Left renal pelvis (tissue), 4 donors: ENCODE measurements around the gene LRRC4B. TPM values are rescaled to one million over a fixed set of nuclear protein-coding genes. Genes with fewer than 3 reads are reported as not detected.
"Not testable (repeated sequence)": the region's sequence is repeated elsewhere in the genome, so short reads cannot be mapped to it uniquely, and the experiment has no call there.

Source experiments
- DNase-seq, 4 donors: peaks; one replicate each; pipeline ENCODE4 v3.0.0-alpha.2; 2013; ENCODE audit warnings: low read depth in 4 of 4, low spot score in 3 of 4
- polyA plus RNA-seq, 4 donors: library from polyadenylated mRNA; unstranded; fragments of 120-200 nt; gene quantifications; one replicate each; pipeline ENCODE4 v1.2.1, GENCODE V29; 2013; ENCODE audit not compliant: insufficient read length in 4 of 4

Gene LRRC4B
- polyA plus RNA-seq, 4 donors: 15.7 to 26.8 (median 20.1) TPM

DNA sequence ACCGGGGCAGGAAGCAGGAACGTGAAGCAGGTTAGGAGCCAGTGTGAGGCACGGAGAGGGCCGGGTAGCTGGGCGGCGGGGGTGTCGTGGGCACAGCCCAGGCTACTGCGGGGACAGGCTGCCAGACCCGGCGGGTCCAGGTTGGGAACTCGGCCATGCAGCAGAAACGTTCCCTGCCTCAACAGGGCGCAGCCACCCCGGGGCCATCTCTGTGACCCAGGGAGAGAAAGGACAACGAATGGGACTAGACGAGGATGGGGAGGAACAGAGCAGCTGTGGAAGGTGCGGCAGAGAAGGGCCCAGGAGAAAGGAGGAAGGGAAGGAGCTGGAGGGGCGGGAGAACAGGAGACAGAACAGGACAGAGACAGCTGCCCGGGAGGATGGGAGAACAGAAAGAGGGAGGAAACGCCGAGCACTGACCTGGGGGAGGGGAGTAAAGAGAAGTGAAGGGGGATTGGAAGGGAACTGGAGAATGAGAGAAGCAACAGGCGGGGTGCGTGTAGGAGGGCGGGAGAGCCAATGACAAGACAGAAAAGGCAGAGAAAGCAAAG is 78.7 kb downstream of the LRRC4B start:
- DNase-seq: no peak

DNA sequence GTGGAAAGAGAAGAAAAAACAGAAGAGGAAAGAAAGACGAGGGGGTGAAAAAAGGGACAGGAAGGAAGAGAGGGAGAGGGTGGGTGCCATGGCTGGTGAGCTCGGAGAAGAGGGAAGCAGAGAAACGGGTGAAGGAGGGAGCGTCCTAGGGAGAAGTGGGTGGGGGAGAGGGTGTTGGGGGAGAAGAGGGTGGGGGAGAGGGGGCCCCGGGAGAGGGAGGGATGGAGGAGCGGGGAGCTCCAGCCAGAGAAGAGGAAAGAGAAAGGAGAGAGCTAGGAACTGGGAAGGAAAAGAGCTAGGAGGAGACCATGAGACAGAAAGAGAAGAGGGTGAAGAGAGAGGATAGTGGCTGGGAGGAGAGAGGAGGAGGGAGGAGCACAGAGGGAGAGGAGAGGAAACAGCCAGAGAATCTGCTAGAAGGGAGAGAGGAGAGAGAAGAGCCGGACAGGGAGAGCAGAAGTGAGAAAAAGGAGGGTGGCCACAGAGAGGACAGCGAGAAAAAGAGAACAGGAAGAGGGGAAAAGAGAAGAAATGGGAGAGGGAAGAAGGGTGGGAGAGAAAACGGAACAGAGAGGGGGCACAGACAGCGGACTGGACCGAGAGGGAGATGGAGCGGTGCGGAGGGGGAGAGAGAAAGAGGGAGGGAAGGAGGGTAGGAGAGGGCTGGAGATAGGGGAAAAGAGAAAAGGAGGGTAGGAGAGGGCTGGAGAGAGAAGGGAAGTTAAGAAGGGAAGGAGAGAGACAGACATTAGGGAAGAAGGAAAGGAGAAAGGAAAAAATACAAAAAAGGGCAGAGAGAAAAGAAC is 79.6 kb downstream of the LRRC4B start:
- no peak for DNase-seq

DNA sequence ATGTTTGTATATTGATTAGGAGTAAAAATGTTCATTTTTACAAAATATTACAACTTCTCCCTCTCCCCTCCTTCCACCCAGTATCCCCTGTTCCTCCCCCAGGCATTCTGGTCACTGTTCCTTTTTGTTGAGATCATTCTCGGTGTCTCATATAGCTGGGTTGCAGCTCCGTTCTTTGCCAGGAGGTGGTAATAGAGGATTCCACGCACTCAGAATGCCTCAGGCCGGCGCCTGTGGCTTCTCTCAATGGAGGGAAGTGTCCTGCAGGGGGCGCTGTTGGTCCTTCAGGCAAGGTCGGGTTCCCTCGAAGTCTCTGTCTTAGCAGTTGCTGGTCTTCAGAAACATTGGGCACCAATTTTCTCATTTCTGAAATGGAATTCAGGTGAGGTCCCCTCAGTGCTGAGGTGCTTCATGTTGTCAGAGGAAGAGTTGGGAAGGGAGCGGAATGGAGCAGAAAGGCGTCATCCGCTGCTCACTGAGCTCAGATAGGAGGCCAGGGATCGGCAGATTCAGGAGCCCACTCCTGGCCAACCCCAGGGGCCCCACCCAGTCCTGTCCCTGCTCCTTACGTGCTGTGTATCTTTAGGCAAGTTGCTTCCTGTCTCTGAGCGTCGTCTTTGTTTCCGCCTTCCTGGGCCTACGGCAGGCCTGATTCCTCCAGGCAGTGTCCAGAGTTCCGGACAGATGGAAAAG is 81.3 kb downstream of the LRRC4B start:
- DNase-seq: no peak

DNA sequence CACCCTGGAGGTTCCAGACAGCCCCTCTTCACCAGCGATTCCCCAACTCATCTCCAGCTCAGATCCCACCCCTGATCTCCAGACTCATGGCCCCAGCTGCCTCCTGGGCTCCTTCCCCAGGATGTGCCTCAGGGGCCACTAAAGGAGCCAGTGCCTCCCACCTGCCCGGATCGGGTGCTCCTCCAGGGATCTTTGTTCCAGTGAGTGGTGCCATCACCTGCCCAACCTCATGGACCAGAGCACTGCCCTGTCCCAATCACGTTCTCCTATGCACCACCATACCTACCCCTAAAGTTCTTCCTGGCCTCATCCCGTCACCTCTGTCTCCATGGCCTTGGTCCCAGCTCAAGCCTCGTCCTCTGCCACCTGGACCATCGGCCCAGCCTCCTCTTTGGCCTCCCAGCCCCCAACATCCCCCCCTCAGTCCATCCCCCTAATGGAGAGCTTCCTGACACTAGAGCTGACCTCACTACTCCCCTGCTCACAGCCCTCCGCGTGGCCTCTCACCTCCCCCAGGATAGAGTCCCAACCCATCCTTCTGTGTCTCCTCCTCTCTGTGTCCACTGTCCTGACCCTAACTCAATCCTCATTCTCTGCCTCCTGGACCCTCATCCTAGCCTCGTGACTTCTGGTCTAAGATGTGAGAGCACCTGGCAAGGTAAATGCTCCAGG is 82.8 kb downstream of the LRRC4B start:
- no peak for DNase-seq

DNA sequence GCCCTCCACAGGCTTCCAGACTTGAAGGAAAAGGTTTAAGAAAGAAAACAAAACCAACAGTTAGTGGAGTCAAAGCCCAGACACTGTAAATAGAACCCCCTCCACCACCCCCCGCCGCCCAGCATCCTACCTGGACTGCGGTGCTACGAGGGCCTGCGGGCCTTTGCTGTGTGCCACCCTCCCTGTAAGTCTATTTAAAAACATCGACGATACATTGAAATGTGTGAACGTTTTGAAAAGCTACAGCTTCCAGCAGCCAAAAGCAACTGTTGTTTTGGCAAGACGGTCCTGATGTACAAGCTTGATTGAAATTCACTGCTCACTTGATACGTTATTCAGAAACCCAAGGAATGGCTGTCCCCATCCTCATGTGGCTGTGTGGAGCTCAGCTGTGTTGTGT is 85.3 kb downstream of the LRRC4B start:
- DNase-seq: no peak

DNA sequence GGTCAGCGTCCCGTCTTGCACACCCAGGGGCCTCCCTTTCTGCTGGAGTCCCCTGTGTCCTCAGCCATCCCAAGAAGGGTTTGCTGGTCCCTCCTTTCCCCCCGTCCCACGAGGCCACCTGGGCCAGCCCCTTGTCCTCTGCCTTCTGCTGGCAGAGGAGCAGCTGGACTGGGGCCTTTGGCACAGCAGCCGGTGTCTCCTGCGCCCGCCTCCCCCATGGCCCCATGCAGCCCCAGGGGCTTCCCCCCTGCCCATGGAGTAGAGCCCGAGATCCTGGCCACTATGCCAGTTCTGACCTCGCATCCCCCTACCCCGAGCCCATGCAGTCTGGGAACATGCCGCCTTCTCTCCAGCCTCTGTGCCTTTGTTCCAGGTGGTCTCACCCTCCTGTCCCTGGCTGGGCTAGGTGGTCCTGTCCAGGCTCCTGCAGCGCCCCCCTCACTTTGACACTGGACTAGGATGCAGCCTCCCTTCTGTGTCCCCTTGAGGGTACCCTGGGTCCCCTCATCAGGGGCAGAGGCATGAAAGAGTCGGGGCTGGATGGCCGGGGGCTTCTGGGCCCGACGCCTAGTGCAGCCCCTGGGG is 85.9 kb downstream of the LRRC4B start:
- DNase-seq: no peak

DNA sequence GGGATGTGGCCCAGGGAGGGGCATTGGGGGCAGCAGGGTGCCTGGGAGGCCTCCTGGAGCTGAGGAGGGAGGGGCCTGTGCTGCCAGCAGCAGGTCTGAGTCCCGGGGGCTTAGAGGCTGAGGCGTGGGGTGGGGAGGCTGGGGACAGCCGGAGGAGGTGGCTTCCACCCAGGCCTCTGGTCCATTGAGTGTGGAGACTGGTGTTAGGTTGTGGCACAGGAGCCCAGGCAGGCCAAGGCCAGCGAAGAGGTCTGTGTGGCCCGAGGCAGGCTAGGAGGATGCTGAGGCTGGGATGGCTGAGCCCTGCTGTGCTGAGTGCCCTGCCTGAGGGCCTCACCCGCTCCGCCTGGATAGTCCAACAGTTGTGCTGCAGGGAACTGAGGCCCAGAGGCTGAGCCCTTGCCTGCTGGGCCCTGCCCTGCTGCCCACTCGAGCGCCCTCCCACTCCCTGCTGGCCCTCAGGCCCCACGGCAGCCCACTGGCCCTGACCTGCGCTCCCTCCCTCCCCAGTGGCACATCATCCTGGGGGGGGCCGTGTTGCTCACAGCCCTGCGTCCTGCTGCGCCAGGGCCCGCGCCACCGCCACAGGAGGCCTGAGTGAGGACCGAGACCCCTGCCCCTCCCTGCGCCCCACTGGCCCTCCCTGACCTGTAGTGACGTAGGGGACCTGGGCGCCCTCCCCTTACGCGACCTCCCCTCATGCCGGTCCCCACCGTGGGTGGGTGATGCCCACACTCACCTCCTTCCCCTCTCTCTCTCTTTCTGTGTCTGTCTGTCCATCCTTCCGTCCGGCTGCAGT is 86.7 kb downstream of the LRRC4B start:
- no peak for DNase-seq

DNA sequence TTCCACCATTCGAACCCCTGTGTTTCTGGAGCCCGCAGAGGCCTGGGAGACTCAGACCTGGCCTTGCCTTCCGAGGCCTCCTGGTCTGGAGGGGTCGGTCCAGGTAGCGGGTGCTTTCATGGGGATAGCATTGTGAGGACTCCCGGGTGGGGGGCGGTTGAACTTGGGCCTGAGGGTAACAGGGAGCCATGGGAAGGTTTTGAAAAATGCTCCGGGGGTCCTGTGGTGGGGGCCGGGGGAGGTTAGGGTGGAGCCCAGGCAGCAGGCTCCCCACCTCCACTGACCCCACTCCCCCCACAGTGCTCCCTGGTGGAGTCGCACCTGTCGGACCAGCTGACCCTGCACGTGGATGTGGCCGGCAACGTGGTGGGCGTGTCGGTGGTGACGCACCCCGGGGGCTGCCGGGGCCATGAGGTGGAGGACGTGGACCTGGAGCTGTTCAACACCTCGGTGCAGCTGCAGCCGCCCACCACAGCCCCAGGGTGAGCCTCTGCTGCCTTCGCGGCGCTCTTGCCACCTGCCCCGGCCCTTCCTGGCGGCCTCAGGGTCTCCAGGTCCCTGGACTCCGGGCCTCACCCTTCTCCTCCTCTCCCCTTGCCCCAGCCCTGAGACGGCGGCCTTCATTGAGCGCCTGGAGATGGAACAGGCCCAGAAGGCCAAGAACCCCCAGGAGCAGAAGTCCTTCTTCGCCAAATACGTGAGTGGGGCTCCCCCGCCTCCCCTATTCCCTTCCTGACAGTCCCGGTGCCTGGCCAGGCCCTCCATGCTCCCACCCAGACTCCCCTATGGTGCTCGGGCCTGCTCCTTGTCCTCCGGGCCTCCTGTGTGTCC is 87.7 kb downstream of the LRRC4B start:
- DNase-seq: no peak

DNA sequence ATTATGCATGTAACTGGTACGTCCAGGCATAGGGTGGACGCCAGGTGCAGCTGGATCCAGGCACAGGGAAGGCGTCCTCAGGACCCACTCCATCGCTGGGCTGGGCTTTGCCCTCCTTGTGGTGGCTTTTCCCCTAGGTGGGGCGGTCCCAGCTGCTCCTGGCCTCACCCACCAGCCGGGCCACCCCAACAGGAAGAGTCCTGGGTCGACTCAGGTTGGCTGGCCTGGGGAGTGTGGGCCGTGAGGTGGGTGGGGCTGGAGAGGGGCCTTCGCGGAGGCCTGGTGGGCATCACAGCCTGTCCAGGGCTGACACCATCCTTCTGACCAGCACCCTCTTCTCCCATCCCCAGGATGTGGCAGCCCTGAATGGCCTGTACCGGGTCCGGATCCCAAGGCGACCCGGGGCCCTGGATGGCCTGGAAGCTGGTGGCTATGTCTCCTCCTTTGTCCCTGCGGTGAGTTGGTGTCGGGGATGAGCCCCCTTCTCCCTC is 88.4 kb downstream of the LRRC4B start:
- no peak for DNase-seq

DNA sequence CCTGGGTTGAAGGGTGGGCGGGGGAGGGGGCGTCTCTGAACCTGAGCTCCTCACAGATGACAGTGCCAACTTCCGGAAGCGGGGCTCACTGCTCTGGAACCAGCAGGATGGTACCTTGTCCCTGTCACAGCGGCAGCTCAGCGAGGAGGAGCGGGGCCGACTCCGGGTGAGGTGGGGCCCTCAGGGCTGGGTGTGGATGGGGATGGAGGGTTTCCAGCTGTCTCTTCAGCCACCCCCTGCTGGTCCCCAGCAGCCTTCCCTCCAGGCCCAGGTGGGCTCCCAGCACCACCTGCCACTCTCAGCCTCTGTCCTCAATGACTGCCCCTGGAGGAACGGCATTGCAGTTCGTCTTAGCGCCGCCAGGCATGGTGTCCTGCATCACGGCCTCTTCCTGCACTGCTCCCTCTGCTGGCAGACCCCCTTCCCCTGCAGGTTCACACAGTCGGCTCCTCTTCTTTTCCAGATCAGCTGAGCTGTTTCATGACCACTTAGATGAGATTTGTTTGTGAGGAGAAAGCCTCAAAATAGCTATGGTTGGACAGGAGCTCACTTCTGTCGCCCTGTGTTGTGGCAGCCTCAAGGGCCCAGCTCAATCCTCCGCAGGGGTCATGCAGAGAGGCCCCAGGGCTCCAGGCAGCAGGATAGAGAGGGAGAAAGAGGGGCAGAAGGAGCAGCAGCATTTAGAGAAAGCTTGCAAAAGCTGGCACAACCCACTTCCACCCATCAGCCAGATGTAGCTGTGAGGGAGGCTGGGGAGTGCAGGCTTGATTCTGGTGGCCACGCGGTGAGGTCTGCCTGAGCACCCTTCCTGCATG is 89.1 kb downstream of the LRRC4B start:
- no peak for DNase-seq

DNA sequence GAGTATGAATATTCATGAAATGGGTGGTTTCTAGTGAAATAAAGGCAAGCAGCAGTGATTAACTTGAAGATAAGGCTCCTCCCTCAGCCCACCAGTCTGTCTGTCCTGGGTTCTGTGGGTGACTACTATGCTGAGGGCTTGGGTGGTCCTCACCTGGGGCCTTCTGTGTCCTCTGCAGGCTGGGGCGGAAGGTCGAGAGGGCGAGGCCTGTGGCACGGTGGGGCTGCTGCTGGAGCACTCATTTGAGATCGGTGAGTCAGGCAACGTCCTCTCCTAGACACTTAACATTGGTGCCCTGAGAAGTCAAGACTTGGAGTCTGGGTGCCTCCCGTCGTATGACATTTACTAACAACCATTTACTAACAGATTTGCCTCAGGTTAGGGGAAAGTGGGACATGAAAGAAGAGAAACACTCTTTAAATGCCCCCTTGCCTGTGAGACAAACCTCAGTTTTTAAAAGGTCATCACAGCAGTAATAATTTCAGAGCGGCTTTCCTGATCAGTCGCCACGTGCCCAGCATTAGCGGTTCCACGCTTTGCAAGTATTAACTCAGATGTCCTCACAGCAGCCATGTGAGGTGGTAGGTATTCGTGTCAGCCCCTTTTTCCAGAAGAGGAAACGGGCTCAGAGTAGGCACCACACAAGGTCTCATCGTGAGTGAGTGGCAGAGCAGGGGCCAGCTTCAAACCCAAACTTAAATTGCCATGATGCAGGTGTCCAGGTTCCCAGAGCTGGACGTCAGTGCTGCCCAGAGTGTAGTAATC is 90.3 kb downstream of the LRRC4B start:
- no peak for DNase-seq

DNA sequence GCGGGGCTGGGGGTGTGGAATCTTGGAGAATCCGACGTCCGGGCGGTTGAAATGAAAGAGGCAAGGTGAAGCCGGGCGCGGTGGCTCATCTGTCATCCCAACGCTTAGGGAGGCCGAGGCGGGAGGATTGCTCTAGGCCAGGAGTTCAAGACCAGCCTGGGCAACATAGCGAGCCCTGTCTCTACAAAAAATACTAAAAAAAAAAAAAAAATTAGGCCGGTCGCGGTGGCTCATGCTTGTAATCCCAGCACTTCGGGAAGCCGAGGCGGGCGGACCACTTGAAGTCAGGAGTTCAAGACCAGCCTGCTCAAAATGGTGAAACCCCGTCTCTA is 91.4 kb downstream of the LRRC4B start:
- DNase-seq: no peak

DNA sequence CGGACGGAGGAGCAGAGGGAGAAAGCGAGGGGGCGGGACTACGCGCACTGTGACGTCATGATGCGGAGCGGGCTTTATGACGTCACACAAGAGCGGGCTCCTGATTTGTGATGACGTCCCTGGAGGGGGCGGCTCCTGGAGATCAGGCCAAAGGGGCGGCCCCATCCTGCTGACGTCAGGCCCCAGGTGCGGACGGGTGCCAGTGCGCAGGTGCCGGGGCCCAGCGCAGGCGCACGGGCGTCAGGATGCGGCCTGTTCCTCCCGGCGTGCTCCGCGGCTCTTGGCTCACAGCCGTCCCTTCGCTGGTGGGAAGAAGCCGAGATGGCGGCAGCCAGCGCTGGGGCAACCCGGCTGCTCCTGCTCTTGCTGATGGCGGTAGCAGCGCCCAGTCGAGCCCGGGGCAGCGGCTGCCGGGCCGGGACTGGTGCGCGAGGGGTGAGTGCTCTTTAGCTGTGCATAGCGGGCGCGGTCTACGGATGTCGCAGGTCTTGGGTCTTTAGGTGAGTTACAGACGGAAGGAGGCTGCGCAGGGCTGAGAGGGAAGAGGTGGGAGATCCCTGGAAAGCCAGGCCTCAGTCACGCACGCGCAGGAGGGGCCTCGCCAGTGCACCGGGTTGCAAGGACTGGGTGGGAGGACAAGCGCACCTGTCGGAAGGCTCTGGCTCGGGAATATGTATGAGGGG is 91.9 kb downstream of the LRRC4B start, which contains the start of the genes EMC10 and GARIN5A:
TSS of gene EMC10 (plus strand) at position 284 of the 683 bp plus-strand sequence. CDS start at position 322, 38 bp downstream.
TSS of gene GARIN5A (minus strand) at position 625 of the 683 bp plus-strand sequence. CDS start at position 165, 460 bp downstream.
- peak; percentile 79 to 91 (median 86) for DNase-seq

DNA sequence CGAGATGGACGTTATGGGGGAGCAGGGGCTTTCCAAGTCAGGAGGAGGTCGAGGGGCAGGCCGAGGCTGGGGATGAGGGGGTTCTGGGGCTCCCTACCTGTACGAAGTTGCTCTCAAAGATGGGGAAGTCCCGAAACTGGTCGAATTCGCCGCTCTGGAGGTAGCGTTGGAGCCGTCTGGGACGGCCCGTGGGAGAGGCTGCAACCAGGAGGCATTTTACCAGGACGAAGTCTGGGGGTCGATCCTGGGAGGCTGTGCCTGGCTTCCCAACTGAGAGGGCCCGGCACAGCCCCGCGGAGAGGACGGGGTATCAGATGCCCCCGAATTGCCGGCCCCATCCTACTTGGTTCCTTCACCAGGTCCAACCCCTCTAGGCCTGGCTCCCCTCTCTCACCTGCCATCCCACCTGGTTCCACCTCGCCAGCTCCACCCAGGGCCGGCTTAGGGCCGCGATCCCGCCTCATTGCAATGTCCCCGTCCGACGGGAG is 92.5 kb downstream of the LRRC4B start:
- DNase-seq: no peak

DNA sequence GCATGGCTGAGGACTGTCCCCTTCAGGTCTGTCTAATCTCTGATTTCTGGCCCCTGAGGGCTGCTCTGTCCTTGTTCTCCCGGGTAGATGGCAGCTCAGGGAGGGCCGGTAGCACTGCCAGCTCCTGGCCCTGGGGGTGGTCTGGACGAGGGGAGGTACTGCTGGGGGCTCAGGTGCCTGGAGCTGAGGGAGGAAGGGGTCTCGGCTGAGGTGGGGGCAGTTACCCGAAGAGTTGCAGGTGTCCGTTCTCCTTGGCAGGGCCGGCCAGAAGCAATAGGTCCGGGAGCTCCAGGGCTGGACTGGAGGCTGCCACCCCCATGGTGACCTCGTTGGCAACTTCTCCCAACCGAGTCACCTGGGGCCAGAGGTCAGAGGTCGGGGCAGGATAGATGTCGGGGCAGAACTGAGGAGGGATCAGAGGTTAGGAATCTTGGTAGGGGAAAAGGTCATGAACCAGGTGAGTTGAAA is 93.1 kb downstream of the LRRC4B start:
- no peak for DNase-seq

DNA sequence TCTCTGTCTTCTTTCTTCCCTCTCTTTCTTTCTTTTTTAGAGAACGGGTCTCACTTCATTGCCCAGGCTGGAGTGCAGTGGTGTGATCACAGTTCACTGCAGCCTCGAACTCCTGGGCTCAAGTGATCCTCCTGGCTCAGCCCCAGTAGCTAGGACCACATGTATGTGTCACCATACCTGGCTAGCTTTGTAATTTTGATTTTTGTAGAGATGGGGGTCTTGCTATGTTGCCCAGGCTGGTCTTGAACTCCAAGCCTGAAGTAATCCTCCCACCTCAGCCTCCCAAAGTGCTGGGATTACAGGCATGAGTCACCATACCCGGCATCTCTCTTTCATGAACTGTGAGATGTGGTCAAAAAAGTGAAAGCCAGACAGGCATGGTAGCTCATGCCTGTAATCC is 94.9 kb downstream of the LRRC4B start:
- DNase-seq: not testable (repeated sequence)
